ENCODE data around the gene FGFR1OP2.

Gene FGFR1OP2

GRCh38 chr12:26982866-26983265 lies 44.6 kb downstream of the FGFR1OP2 start:
- peaks cover 8% of the 10 kb centered on the region for H3K36me3 ChIP-seq (ENCODE audit: control insufficient read depth, insufficient read depth, low read length)
- DNase-seq (ENCODE audit: extremely low read depth, insufficient read length): no peak
- TF ChIP-seq CTCF (IDR thresholded peaks at IDR 0.05; ENCODE audit: insufficient read depth, low read length, poor library complexity, severe bottlenecking): no peak
- no peak overlapping the region for H3K4me3 ChIP-seq (replicated peaks; ENCODE audit: low read depth, low read length)
- H3K27me3 ChIP-seq (replicated peaks; ENCODE audit: control insufficient read depth, insufficient read depth, low read length): no peaks in the 10 kb centered on the region

- peaks cover 6% of the 10 kb centered on the region for H3K36me3 ChIP-seq (ENCODE audit: control insufficient read depth, insufficient read depth, low read length)
- DNase-seq (ENCODE audit: extremely low read depth, insufficient read length): no peak
- no peaks in the 10 kb centered on the region for H3K27me3 ChIP-seq (replicated peaks; ENCODE audit: control insufficient read depth, insufficient read depth, low read length)
- H3K4me3 ChIP-seq (replicated peaks; ENCODE audit: low read depth, low read length): no peak overlapping the region
- TF ChIP-seq CTCF (IDR thresholded peaks at IDR 0.05; ENCODE audit: insufficient read depth, low read length, poor library complexity, severe bottlenecking): no peak
These were observed 49.6 kb downstream of the FGFR1OP2 start for GRCh38 chr12:26987634-26988424.

- no peak overlapping the region for H3K4me3 ChIP-seq (replicated peaks; ENCODE audit: low read depth, low read length)
- peaks cover 8% of the 10 kb centered on the region for H3K36me3 ChIP-seq (ENCODE audit: control insufficient read depth, insufficient read depth, low read length)
- no peak for TF ChIP-seq CTCF (IDR thresholded peaks at IDR 0.05; ENCODE audit: insufficient read depth, low read length, poor library complexity, severe bottlenecking)
- no peaks in the 10 kb centered on the region for H3K27me3 ChIP-seq (replicated peaks; ENCODE audit: control insufficient read depth, insufficient read depth, low read length)
- DNase-seq (ENCODE audit: extremely low read depth, insufficient read length): no peak
These were observed 50.4 kb downstream of the FGFR1OP2 start for GRCh38 chr12:26988703-26989102.

- peaks cover 8% of the 10 kb centered on the region for H3K36me3 ChIP-seq (ENCODE audit: control insufficient read depth, insufficient read depth, low read length)
- DNase-seq (ENCODE audit: extremely low read depth, insufficient read length): no peak
- H3K4me3 ChIP-seq (replicated peaks; ENCODE audit: low read depth, low read length): no peak overlapping the region
- no peak for TF ChIP-seq CTCF (IDR thresholded peaks at IDR 0.05; ENCODE audit: insufficient read depth, low read length, poor library complexity, severe bottlenecking)
- no peaks in the 10 kb centered on the region for H3K27me3 ChIP-seq (replicated peaks; ENCODE audit: control insufficient read depth, insufficient read depth, low read length)
These were observed 51.6 kb downstream of the FGFR1OP2 start for GRCh38 chr12:26989873-26990272.

GRCh38 chr12:26991826-26992225 lies 53.6 kb downstream of the FGFR1OP2 start:
- H3K4me3 ChIP-seq (replicated peaks; ENCODE audit: low read depth, low read length): no peak overlapping the region
- DNase-seq (ENCODE audit: extremely low read depth, insufficient read length): no peak
- no peaks in the 10 kb centered on the region for H3K27me3 ChIP-seq (replicated peaks; ENCODE audit: control insufficient read depth, insufficient read depth, low read length)
- TF ChIP-seq CTCF (IDR thresholded peaks at IDR 0.05; ENCODE audit: insufficient read depth, low read length, poor library complexity, severe bottlenecking): no peak
- H3K36me3 ChIP-seq (ENCODE audit: control insufficient read depth, insufficient read depth, low read length): peaks cover 15% of the 10 kb centered on the region
